Measurements from ENCODE around the gene SPATA9.

Gene SPATA9, protein sequence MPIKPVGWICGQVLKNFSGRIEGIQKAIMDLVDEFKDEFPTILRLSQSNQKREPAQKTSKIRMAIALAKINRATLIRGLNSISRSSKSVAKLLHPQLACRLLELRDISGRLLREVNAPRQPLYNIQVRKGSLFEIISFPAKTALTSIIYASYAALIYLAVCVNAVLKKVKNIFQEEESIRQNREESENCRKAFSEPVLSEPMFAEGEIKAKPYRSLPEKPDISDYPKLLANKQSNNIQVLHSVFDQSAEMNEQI

GRCh38 chr5:95682891-95683290 is at the start of gene SPATA9:
Gene SPATA9, minus strand, starts transcription at chr5:95682991. Its CDS starts 137 bp downstream, at chr5:95682854.
- no peak within 1 kb of the TSS for H3K27ac ChIP-seq
- H3K4me1 ChIP-seq (ENCODE audit: low read depth, poor library complexity, severe bottlenecking), result no peaks in the 10 kb centered on the region
- no peaks in the 10 kb centered on the region for H3K27me3 ChIP-seq (ENCODE audit: insufficient read depth, low read depth)
- H3K9ac ChIP-seq, result no peak within 1 kb of the TSS
- H3K4me3 ChIP-seq (IDR thresholded peaks at IDR 0.05; ENCODE audit: insufficient read depth, low read depth, low read length), result no peak within 1 kb of the TSS
- H4K20me1 ChIP-seq (ENCODE audit: insufficient read depth), result no peaks in the 10 kb centered on the region
- TF ChIP-seq, protein P1, sequence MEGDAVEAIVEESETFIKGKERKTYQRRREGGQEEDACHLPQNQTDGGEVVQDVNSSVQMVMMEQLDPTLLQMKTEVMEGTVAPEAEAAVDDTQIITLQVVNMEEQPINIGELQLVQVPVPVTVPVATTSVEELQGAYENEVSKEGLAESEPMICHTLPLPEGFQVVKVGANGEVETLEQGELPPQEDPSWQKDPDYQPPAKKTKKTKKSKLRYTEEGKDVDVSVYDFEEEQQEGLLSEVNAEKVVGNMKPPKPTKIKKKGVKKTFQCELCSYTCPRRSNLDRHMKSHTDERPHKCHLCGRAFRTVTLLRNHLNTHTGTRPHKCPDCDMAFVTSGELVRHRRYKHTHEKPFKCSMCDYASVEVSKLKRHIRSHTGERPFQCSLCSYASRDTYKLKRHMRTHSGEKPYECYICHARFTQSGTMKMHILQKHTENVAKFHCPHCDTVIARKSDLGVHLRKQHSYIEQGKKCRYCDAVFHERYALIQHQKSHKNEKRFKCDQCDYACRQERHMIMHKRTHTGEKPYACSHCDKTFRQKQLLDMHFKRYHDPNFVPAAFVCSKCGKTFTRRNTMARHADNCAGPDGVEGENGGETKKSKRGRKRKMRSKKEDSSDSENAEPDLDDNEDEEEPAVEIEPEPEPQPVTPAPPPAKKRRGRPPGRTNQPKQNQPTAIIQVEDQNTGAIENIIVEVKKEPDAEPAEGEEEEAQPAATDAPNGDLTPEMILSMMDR (conservative IDR thresholded peaks at IDR 0.05; ENCODE audit: low read depth, low read length), result no peak
- H3K79me2 ChIP-seq (ENCODE audit: insufficient read depth, low read depth), result no peaks in the 10 kb centered on the region
- no peaks in the 10 kb centered on the region for H3K36me3 ChIP-seq (ENCODE audit: insufficient read depth)
- no peak within 1 kb of the TSS for H3K4me2 ChIP-seq
- H2AFZ ChIP-seq (ENCODE audit: low read depth), result no peak within 1 kb of the TSS

DNA sequence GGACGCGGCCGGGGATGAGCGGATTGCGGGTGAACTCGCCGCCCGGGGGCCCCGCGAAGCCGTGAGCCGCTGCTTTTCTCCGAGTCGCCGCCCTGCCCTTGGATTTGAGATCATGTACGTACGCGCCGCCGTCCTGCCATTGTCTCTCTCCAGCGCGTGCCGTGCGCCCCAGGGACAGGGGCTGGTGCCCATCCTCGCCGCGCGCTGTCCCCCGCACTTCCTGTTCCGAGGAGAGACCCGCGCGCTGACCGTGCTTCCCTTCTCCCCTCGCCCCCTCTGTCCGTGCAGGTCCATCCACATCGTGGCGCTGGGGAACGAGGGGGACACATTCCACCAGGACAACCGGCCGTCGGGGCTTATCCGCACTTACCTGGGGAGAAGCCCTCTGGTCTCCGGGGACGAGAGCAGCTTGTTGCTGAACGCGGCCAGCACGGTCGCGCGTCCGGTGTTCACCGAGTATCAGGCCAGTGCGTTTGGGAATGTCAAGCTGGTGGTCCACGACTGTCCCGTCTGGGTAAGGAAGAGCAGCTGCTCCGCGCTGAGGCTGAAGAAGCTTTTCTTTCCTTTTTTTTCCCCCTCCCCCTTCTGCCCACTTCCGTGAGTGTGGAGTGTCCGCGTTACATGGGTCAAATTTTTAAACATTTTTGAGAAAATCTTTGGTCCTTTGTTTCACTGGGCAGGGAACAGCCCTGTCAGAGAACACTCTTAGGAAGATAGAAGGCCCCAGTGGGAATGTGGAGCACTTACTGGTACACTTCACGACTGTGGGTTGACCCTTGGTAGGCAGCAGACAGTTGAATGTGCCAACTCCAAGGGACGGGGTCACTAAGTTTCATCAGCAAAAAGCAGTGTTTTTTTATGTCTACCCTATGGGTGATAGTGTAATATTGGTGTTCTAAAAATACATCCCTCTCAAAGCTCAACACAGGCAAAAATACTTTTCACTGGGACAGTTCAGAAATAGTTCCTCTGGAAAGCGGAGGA is 49.1 kb upstream of the SPATA9 start:
- no peaks in the 10 kb centered on the region for H3K27me3 ChIP-seq (ENCODE audit: insufficient read depth, low read depth)
- peak overlapping the region; percentile 78 for H3K27ac ChIP-seq
- H3K9ac ChIP-seq, result peak overlapping the region; percentile 88
- peak overlapping the region; percentile 73 for H2AFZ ChIP-seq (ENCODE audit: low read depth)
- H4K20me1 ChIP-seq (ENCODE audit: insufficient read depth), result no peaks in the 10 kb centered on the region
- peak overlapping the region; percentile 69 for H3K4me3 ChIP-seq (IDR thresholded peaks at IDR 0.05; ENCODE audit: insufficient read depth, low read depth, low read length)
- peak overlapping the region; percentile 95 for H3K4me2 ChIP-seq
- no peaks in the 10 kb centered on the region for H3K36me3 ChIP-seq (ENCODE audit: insufficient read depth)
- peaks cover 55% of the 10 kb centered on the region for H3K4me1 ChIP-seq (ENCODE audit: low read depth, poor library complexity, severe bottlenecking)
- peaks cover 24% of the 10 kb centered on the region for H3K79me2 ChIP-seq (ENCODE audit: insufficient read depth, low read depth)
- TF ChIP-seq, protein P1 (conservative IDR thresholded peaks at IDR 0.05; ENCODE audit: low read depth, low read length), result no peak

DNA sequence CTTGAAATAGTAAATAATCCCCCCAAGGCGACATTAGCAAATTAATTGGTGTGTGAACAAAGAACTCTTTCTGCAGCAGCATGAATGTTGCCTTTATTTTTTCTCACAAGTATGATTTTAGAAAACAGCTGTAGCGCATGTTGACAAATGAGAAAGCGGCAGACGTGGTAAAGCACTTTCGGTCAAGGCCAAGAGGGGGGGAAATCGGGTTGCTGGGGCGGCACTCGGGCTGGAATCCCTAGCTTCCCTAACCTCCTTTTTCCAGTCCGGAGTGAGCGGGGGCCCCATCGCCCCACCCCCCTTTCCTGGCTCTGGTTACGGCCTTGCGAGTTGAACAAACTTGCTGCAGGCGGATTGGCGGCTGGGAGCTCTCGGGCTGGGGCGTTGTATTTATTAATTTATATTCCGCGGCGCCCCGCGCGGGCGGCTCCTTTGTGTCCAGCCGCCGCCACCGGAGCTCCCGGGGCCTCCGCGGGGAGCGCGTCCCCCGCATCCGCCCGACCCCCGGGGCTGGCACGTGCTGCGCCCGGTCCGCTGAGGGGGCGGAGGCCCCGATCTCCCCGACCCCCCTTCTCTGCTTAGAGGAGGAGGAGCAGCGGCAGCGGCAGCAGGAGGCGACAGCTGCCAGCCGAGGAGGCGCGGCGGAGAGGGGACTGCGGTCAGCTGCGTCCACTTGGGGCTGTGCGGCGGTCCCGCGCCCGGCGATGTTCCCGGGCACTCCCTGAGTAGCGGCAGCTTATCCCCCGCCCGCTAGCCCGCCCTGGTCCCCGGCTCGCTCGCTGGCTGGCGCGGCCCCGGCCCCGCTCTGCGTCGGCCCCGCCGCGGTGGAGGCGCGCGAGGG is 48.2 kb upstream of the SPATA9 start, which contains the start of gene RHOBTB3:
Gene RHOBTB3 (plus strand): TSS at position 607 of the 841 bp plus-strand sequence. CDS start 347 bp downstream, outside the sequence.
- Histone ChIP-seq H3K27ac (peak within 1 kb of the TSS; percentile 78), H2AFZ (ENCODE audit: low read depth) (peak within 1 kb of the TSS; percentile 73), H3K9ac (peak within 1 kb of the TSS; percentile 88), H3K79me2 (ENCODE audit: insufficient read depth, low read depth) (peaks cover 24% of the 10 kb centered on the region), H3K27me3 (ENCODE audit: insufficient read depth, low read depth) (no peaks in the 10 kb centered on the region), H3K4me1 (ENCODE audit: low read depth, poor library complexity, severe bottlenecking) (peaks cover 64% of the 10 kb centered on the region), H3K36me3 (ENCODE audit: insufficient read depth) (no peaks in the 10 kb centered on the region), H3K4me2 (peak within 1 kb of the TSS; percentile 95), H3K4me3 (IDR thresholded peaks at IDR 0.05; ENCODE audit: insufficient read depth, low read depth, low read length) (peak within 1 kb of the TSS; percentile 69), H4K20me1 (ENCODE audit: insufficient read depth) (no peaks in the 10 kb centered on the region)
- TF ChIP-seq, protein P1 (conservative IDR thresholded peaks at IDR 0.05; ENCODE audit: low read depth, low read length), result no peak; the same call in 1 of the 2 replicates

Data from KMS-11 (cell line).